Measurements from ENCODE around the gene LIPC. TPM values are rescaled to one million over a fixed set of nuclear protein-coding genes. Genes with fewer than 3 reads are reported as not detected.

The LIPC gene
- total RNA-seq, 1 donor from 2014 or later, result not detected

- no peak for DNase-seq (ENCODE audit: extremely low spot score in 2 of 2)
- Histone ChIP-seq H3K36me3 (no peaks in the 10 kb centered on the region), H3K4me3 (no peak overlapping the region), H3K4me1 (no peaks in the 10 kb centered on the region), H3K27ac (no peak overlapping the region), H3K27me3 (no peaks in the 10 kb centered on the region), H3K9me3 (no peaks in the 10 kb centered on the region)
- intact Hi-C loops (cut with DNase I), result no loop called here
- no peak for TF ChIP-seq POLR2A (IDR thresholded peaks at IDR 0.05)
- no peak for TF ChIP-seq CTCF (IDR thresholded peaks at IDR 0.05)
- no peak for TF ChIP-seq POLR2AphosphoS5 (IDR thresholded peaks at IDR 0.05; ENCODE audit: insufficient read depth in 1 of 2, low read depth in 1 of 2)
These were observed 141.5 kb downstream of the LIPC start for GRCh38 chr15:58573270-58573669.

- no peaks in the 10 kb centered on the region for H3K4me1 ChIP-seq
- DNase-seq (ENCODE audit: extremely low spot score in 2 of 2), result no peak
- no peaks in the 10 kb centered on the region for H3K36me3 ChIP-seq
- intact Hi-C loops (cut with DNase I), result no loop called here
- H3K4me3 ChIP-seq, result no peak overlapping the region
- H3K27me3 ChIP-seq, result no peaks in the 10 kb centered on the region
- no peaks in the 10 kb centered on the region for H3K9me3 ChIP-seq
- TF ChIP-seq POLR2A (IDR thresholded peaks at IDR 0.05) (no peak), POLR2AphosphoS5 (IDR thresholded peaks at IDR 0.05; ENCODE audit: insufficient read depth in 1 of 2, low read depth in 1 of 2) (no peak), CTCF (IDR thresholded peaks at IDR 0.05) (no peak)
- no peak overlapping the region for H3K27ac ChIP-seq
These were observed 142.8 kb downstream of the LIPC start for GRCh38 chr15:58574631-58575030.

DNA sequence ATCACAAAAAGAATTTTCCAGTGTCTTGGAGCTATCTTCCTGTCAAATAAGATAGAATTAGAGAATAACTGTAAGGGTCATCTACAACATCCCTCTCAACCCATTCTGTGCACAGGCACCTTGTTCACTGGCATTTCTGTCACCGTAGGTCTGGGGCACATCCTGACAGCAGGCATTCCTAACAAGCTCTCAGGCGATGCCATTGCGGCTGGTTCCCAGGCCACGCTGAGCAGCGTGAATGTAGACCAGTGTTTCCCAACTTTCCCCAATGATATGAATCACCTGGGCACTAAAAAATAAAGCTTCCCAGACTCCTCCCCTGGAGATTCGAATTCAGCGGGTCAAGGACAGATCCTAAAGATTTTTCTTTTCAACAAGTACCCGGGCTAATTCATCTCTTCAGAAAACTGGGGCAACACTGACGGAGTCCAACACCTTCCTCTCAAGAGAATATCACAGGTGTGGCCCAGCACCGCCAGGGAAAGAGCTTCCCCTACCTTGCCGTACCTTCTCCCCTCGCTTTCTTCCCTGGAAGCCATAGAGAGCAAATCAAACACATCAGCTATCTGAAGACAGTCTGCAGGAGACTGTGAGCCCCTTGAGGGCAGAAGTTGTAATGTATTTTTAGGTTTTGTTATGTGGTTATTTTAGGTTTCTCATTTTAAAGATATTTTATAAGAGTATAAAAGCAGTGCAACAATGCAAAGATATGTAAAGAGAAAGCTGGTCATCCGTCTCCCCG is 143.4 kb downstream of the LIPC start:
- TF ChIP-seq POLR2AphosphoS5 (IDR thresholded peaks at IDR 0.05; ENCODE audit: insufficient read depth in 1 of 2, low read depth in 1 of 2), result no peak
- TF ChIP-seq CTCF (IDR thresholded peaks at IDR 0.05), result no peak
- TF ChIP-seq POLR2A (IDR thresholded peaks at IDR 0.05), result no peak
- no peak for DNase-seq (ENCODE audit: extremely low spot score in 2 of 2)
- Histone ChIP-seq H3K27ac (no peak overlapping the region), H3K4me1 (no peaks in the 10 kb centered on the region), H3K4me3 (no peak overlapping the region), H3K27me3 (no peaks in the 10 kb centered on the region), H3K9me3 (no peaks in the 10 kb centered on the region), H3K36me3 (no peaks in the 10 kb centered on the region)
- intact Hi-C loops (cut with DNase I), result no loop called here

GRCh38 chr15:58576657-58577056 is 144.9 kb downstream of the LIPC start:
- Histone ChIP-seq H3K27ac (no peak overlapping the region), H3K27me3 (no peaks in the 10 kb centered on the region), H3K4me3 (no peak overlapping the region), H3K4me1 (no peaks in the 10 kb centered on the region), H3K9me3 (no peaks in the 10 kb centered on the region), H3K36me3 (no peaks in the 10 kb centered on the region)
- intact Hi-C loops (cut with DNase I), result no loop called here
- no peak for TF ChIP-seq POLR2A (IDR thresholded peaks at IDR 0.05)
- TF ChIP-seq POLR2AphosphoS5 (IDR thresholded peaks at IDR 0.05; ENCODE audit: insufficient read depth in 1 of 2, low read depth in 1 of 2), result no peak
- TF ChIP-seq CTCF (IDR thresholded peaks at IDR 0.05), result no peak
- DNase-seq (ENCODE audit: extremely low spot score in 2 of 2), result no peak

GRCh38 chr15:58582160-58582559 is 150.4 kb downstream of the LIPC start:
- H3K4me1 ChIP-seq, result no peaks in the 10 kb centered on the region
- no peak for DNase-seq (ENCODE audit: extremely low spot score in 2 of 2)
- H3K27ac ChIP-seq, result no peak overlapping the region
- H3K4me3 ChIP-seq, result no peak overlapping the region
- H3K27me3 ChIP-seq, result no peaks in the 10 kb centered on the region
- no peaks in the 10 kb centered on the region for H3K9me3 ChIP-seq
- TF ChIP-seq CTCF (IDR thresholded peaks at IDR 0.05), result no peak
- TF ChIP-seq POLR2A (IDR thresholded peaks at IDR 0.05), result no peak
- no peak for TF ChIP-seq POLR2AphosphoS5 (IDR thresholded peaks at IDR 0.05; ENCODE audit: insufficient read depth in 1 of 2, low read depth in 1 of 2)
- H3K36me3 ChIP-seq, result no peaks in the 10 kb centered on the region
- intact Hi-C loops (cut with DNase I), result no loop called here
